T follicular helper cell (primary cell): Measurements from ENCODE around the gene EFR3B.
"Not testable (repeated sequence)": the region's sequence is repeated elsewhere in the genome, so short reads cannot be mapped to it uniquely, and the experiment has no call there.

Source experiments
- DNase-seq: peaks from one replicate; pipeline ENCODE4 v3.0.0-alpha.2; 2020; ENCODE audit warnings: low read depth
- total RNA-seq, 2 experiments: gene quantifications; one replicate each; lab custom pipeline; 2026; lab: John Stamatoyannopoulos, UW

The EFR3B gene
- total RNA-seq, result 0.18 to 0.65 reads per million in 2 experiments

DNA sequence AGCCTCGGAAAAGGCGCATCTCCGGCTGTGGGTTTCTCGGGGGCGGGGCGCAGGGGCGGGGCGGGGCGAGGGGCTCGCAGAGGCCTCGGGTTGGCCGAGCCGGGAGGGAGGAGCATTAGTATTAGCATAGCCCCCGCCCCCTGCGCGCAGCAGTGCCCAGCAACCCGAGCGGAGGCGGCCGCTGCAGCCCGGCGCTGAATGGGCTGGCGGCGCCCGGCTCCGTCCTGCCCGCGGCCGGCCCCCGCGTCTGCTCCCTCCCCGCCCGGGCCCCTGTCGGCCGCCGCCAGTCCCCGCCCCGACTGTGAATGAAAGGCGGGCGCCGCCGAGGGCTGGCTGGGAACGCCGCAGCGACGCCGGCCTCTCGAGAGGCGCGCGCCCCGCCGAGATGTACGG, at the start of gene EFR3B:
Gene EFR3B, plus strand, starts transcription at position 149 of the 393 bp plus-strand sequence. Its CDS starts 237 bp downstream, at position 386.
- peak; percentile 85 for DNase-seq

DNA sequence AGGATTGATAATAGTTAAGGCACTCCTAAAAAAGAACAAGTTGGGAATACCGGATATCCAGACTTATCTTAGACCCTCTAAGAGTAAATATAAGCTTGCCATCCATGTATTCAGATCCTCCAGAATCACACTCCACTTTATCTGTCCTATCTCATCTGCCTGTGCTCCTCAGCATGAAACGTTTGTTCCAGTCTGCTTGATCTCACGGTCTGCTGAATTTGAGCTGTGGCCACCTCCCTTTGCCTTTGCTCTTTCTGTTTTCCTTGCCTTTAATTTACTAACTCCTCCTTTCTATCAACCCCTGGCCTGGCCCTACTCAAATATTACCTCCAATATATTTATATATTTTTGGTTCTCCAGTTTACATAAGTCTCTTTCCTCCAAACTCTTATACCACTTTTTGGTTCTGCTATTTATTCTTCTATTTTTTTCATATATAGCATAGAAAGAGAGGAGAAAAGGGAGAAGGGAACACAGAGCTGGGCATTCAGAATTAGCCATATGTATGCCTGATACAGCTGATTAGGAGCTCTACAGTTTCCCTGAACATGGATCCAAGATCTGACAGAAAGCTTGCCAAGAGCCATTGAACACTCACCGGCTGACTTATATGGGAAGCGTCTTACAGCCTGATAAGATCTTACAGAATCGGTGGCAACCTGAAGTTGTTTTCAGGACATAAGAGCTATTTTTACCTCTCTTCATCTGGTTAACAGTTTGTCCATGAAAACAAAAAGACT, 48.3 kb upstream of the EFR3B start:
- DNase-seq, result no peak

GRCh38 chr2:24994146-24994724, 47.6 kb upstream of the EFR3B start:
- no peak for DNase-seq

GRCh38 chr2:24999097-24999496, 42.8 kb upstream of the EFR3B start:
- not testable (repeated sequence) for DNase-seq

GRCh38 chr2:25000036-25000435, 41.8 kb upstream of the EFR3B start:
- no peak for DNase-seq

DNA sequence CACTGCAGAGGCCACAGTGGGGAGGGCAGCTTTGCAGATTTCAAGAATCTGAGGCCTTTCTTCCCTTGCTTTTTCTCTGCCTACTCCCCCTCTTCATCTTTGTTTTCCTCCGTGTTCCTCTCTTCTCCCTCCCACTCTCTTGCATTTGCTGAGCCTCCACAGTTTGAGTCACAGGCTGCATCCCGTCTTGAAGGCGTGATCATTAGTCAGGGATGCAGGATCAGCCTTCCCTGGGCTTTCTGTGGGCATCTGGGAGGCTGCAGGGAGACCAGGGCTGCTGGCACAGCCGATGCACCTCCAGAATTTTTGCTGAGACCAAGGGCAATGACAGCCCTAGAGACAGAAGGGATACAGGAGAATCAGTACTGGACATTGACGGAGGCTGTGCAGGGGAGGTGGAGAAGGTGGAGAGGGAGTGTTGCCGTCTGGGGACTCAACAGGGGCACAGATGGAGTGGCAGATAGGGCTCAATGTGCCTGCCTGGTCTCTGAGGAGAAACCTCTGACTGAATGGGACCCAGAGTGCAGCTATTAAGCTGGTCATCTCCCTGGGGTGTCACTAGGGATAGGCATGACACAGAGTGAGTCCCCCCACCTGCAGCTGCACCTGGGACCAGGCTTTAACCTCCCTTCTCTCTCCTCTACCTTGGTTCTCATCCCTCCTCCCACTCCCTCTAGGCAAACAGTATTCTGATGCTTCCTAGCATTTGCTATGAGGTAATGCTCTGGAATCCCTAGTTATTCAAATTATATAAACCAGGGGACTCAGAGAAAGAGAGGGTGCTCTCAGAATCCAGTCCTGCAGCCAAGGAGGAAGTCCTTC, 41.2 kb upstream of the EFR3B start:
- DNase-seq, result no peak

GRCh38 chr2:25001325-25001637, 40.6 kb upstream of the EFR3B start:
- no peak for DNase-seq

DNA sequence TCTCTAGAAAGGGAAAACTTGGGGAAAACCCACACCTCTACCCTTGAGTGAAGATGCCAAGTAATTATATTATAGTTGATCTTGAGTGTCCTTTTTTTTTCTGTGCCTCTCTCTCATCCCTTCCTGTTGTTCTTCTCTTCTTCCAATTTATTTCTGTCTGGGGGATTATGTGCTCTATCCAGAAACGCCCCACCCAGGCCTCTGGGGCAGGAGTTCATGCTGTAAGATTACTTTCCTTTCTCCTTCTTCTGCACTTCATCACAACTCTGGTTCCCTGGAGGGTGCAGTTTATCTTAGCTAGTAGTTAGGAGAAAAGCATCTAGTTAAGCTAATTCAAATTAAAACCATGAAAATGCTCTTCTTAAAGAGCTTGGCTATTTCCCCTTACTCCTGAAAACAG, 39.8 kb upstream of the EFR3B start:
- DNase-seq, result no peak

GRCh38 chr2:25009954-25010353, 31.9 kb upstream of the EFR3B start:
- no peak for DNase-seq

DNA sequence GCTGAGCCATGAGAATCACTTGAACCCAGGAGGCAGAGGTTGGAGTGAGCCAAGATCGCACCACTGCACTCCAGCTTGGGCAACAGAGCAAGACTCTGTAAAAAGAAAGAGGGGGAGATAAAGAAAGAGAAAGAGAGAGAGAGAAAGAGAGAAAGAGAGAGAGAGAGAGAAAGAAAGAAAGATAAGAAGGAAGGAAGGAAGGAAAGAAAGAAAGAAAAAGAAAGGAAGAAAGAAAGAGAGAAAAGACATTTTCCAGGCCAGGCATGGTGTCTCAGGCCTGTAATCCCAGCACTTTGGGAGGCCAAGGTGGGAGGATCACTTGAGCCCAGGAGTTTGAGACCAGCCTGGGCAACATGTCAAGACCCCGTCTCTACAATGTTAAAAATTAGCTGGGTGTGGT, 30.5 kb upstream of the EFR3B start:
- DNase-seq, result not testable (repeated sequence)

- no peak for DNase-seq
Measured at GRCh38 chr2:25014631-25015030, 27.2 kb upstream of the EFR3B start.

DNA sequence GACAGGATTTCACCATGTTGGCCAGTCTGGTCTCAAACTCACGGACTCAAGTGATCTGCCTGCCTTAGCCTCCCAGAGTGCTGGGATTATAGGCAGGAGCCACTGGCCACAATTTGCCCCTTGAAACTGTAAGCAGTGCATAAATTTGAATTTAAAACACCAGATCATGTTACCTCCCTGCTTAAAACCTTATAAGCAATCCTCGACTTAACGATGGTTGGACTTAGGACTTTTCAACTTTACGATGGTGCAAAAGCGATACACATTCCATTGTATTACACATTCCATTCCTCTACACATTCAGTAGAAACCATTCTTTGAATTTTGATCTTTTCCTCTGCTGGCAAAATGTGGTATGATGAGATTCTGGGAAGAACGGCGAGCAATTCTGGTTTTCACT, 23.2 kb upstream of the EFR3B start:
- no peak for DNase-seq

DNA sequence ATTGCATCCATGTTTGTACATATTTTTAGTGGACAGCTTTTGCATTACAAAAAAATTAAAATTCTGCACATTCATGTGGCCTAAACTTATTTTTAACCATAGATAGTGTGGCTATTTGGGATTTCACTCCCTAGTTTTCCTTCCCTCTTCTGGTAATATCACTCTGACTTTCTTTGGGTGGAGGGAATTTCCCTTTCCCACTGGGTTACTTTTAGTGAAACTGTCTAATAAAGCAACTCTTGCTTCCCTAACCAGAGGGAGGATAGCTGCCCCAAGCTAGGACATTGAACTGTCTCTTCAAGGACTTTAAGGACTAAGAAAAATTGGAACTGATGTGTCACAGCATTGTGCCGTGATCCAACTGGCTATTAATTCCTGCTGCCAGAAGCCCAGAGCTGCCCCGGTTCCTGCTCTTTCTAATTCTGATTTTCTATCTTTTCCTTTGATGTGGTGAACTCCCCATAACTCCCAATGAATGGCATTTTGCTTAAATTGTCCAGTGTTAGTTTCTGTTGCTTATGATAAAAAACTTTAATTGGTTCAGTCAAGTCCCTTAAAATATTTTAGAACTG, 20.0 kb upstream of the EFR3B start:
- DNase-seq, result no peak

- DNase-seq, result no peak
Measured at GRCh38 chr2:25023333-25023732, 18.5 kb upstream of the EFR3B start.

- DNase-seq, result no peak
Measured at GRCh38 chr2:25025229-25026007, 16.5 kb upstream of the EFR3B start.

GRCh38 chr2:25026008-25026530, 15.8 kb upstream of the EFR3B start:
- DNase-seq, result no peak

DNA sequence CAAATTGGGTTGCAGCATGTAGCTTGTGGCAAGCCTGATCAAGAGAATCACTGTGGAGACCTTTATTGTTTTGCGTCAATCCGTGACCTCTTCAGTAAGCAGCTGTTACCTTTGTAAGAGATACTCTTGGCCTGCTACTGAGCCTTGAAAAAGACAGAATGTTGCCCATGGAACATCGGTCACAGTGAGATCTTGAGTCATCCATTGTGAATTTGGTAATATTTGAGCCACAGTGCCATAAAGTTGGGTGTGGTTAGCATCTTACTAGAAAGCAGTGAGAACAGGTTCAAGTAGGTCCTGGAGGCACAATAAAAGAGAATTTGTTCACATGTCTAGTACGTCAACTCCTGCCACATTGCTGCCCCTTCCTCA, 12.7 kb upstream of the EFR3B start:
- DNase-seq, result no peak

DNA sequence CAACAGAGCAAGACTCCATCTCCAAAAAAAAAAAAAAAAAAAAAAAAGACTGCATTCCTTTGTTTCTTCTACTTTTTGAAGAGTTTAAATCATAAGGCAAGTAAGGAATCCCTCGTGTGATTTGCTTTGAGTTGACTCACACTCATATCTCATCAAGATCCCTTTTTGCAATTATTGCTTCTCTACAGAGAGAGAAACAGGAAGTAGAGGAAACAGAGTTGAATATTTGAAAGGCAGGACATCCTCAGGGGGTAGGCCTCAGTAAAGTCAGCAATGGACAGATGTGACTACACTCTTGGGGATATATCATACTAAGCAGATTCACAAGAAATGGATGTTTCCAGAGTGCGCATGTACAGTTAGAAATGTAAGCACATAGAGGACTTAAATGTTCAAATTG, 11.2 kb upstream of the EFR3B start:
- no peak for DNase-seq

DNA sequence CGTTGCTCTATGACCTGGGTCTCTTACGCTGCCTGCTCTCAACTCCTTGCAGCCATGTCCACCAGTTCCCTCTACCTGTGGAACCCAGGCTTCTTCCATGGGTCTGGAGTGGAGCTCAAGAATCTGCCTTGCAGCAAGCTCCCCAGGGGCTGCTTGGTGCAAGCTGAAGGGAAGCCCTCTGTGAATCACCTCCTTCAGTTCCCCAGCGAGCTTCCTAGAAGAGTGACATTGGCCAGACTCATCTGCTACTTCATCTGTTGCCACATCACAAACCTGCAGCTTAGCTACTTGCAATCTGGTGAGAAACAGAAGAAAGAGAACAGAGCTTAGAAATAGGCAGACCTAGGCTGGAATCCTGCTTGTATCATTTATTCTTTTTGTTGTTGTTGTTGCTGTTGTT, 9.8 kb upstream of the EFR3B start:
- no peak for DNase-seq

GRCh38 chr2:25032901-25033300, 9.0 kb upstream of the EFR3B start:
- no peak for DNase-seq

DNA sequence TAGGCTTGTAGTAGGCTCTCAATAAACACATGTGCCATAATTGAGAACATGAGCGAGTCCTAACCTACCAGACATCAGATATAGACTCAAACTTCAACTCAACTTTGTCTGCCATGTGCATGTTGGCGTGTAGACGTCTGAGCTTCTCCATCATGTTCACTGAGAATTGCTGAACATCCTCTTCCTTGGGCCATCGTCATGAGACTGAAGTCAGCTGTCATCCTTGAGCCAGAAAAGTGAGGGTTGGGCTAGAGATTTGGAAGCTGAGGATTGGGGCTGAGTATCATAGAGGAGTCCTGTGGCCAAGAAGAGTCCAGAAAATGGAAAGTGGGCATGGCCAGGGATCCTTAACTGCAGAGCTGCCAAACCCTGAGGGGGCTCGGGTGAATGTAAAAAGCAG, 7.8 kb upstream of the EFR3B start:
- no peak for DNase-seq
